Measurements from ENCODE around the gene CD2AP.
"Not testable (repeated sequence)": the region's sequence is repeated elsewhere in the genome, so short reads cannot be mapped to it uniquely, and the experiment has no call there.

DNA sequence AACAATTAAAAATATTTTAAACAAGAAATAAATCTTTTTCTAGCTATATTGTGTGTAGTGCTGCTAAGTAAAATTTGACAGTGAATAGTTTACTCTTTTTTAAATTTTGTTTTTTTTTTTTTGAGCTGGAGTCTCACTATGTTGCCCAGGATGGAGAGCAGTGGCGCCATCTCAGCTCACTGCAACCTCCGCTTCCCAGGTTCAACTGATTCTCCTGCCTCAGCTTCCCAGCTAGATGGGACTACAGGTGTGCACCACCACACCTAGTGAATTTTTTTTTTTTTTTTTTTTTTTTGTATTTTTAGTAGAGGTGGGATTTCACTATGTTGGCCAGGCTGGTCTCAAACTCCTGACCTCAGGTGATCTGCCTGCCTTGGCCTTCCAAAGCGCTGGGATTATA lies 75.7 kb downstream of the CD2AP start:
- not testable (repeated sequence) for TF ChIP-seq CTCF (conservative IDR thresholded peaks at IDR 0.05; ENCODE audit: low read depth, low read length); EZH2 (IDR thresholded peaks at IDR 0.05; ENCODE audit: borderline replicate concordance, low read depth, low read length, poor library complexity, severe bottlenecking)

Data from A673 (cell line).